HT1080 (cell line): ENCODE results near the gene PPP1R3F. TPM values are rescaled to one million over a fixed set of nuclear protein-coding genes. Genes with fewer than 3 reads are reported as not detected.
A peak's percentile ranks its signal among the peaks of the same experiment; 100 is the strongest.
"Not testable (repeated sequence)": the region's sequence is repeated elsewhere in the genome, so short reads cannot be mapped to it uniquely, and the experiment has no call there.

Source experiments
- DNase-seq: peaks from one replicate; pipeline ENCODE4 v3.0.0-alpha.2; 2015; ENCODE audit warnings: low read depth
- total RNA-seq: library from RNA; depleted of rRNA; stranded (reverse); fragments of >200 nt; shearing (Covaris generic); gene quantifications from 2 replicates; pipeline ENCODE4 v1.2.3, GENCODE V29; 2014; rRNA removed

Gene PPP1R3F
- total RNA-seq, 1 experiment from 2014 or later: 0.53 TPM

DNA sequence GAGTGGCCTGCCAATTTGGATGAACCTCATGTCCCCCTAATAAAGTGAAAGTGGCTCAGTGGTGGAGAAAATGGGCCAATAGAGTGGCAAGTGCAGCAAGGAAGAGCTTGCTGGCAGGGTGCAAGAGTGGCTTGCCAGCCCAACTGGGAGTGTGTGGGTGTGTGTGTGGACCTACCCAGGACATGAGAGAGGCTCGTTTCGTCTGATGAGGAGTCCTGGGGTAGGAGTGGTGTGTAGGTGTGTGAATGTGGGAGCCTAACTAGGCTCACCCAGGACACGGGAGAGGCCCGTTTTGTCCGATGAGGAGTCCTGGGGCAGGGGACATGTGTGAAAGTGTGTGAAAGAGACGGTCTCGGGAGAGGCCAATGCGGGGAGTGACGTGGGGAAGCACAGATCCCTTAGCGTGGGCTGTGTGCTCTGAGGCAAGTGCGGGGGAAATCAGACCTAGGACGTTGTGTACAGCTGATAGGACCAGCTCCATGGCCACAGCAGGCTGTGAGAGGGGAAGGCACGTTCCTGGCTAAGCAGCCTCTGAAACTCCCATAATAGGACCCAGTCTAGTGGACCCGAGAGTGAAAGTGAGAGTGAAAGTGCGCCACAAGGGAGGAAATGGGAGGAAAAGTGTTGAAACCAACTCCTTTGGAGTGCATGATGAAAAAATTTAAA is 39.1 kb downstream of the PPP1R3F start:
- DNase-seq: no peak

- peak; percentile 1 for DNase-seq
Measured at GRCh38 chrX:49309401-49309981, 39.9 kb downstream of the PPP1R3F start.

DNA sequence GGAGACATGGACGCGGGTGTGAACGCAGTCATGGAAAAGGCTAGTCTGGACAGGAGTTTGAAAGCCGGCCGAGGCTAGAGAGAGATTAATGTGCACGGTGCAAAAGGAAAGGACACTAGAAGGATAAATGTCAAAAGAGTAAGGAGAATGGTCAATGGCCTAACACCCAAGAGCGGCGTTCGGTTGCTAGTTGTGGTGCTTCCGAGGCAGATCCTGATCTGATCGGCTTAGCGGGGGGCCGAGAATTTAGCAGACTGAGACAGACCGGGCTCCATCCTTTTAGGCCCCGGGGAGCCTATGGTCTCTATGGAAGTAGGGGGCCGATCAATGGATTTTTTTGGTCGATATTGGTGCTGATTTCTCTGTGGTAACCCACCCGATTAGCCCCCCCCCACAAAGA is 40.8 kb downstream of the PPP1R3F start:
- no peak for DNase-seq

DNA sequence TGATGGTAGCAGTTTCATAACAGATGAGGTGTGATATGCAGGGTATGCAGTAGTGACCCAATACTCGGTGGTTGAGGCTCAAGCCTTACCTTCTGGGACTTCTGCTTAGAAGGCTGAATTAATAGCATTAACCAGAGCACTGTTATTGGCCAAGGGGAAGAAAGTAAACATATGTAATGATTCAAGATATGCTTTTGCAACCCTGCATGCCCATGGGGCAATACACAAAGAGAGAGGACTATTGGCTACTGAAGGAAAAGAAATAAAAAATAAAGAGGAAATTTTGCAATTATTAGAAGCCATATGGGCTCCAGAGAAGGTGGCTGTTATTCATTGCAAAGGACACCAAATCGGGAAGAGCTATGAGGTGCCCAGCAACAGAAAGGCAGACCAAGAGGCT is 42.6 kb downstream of the PPP1R3F start:
- no peak for DNase-seq

DNA sequence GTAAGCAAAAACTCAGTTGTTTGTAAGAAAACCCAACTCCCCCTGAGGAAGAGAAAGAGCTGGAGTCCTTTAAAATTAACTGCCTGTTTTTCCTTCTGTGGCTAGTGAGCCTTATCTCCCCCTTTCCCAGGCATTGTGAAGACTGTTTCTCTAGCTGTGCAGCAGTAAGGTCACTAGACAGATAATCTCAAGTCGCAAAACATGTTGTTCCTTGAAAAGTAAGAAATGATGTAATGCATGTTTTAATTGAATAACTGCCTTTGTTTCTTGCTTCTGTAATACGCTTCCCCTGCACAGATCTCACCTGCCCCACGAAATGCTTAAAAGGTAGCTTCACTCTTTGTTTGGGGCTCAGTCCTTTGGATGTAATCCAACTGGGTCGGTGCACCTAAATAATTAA is 46.5 kb downstream of the PPP1R3F start:
- no peak for DNase-seq

DNA sequence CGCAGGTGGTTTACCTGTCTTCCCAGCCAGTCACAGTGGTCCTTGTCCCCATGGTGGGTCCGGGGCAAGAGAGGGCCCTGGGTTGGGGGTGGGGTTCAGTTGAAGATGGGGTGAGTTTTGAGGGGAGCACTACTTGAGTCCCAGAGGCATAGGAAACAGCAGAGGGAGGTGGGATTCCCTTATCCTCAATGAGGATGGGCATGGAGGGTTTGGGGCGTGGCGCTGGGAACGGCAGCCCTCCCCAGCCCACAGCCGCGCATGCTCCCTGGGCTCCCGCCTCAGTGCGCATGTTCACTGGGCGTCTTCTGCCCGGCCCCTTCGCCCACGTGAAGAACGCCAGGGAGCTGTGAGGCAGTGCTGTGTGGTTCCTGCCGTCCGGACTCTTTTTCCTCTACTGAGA is 52.1 kb downstream of the PPP1R3F start, which contains the start of gene GAGE12J:
Gene GAGE12J, plus strand, starts transcription at position 301 of the 400 bp plus-strand sequence. CDS start 1,157 bp downstream, outside the sequence.
- not testable (repeated sequence) for DNase-seq

DNA sequence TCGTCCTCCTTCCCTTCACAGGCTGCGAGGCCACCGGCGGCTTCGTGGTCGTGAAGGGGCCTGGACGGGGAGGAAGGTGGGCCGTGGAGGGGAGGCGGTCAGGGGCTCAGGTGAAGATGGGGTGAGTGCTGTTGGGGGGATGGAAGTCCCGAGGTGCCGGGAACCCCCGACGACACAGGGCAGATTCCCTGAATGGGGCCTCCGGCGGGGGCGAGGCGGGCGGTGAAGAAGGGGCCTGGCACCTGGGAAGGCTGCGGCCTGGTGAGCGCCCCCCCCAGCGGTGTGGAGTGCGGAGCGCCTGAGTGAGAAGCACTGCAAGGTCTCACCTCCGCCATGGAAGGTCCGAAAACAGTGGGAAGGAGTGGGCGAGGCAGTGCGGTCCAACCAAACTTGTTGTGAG is 52.7 kb downstream of the PPP1R3F start:
- DNase-seq: not testable (repeated sequence)

GRCh38 chrX:49323735-49324134 is 54.1 kb downstream of the PPP1R3F start:
- not testable (repeated sequence) for DNase-seq

- DNase-seq: not testable (repeated sequence)
Measured at GRCh38 chrX:49330421-49330820, 60.8 kb downstream of the PPP1R3F start.

DNA sequence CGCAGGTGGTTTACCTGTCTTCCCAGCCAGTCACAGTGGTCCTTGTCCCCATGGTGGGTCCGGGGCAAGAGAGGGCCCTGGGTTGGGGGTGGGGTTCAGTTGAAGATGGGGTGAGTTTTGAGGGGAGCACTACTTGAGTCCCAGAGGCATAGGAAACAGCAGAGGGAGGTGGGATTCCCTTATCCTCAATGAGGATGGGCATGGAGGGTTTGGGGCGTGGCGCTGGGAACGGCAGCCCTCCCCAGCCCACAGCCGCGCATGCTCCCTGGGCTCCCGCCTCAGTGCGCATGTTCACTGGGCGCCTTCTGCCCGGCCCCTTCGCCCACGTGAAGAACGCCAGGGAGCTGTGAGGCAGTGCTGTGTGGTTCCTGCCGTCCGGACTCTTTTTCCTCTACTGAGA is 61.7 kb downstream of the PPP1R3F start, which contains the start of gene GAGE13:
Gene GAGE13, plus strand, starts transcription at position 301 of the 400 bp plus-strand sequence. CDS start 1,156 bp downstream, outside the sequence.
- DNase-seq: not testable (repeated sequence)

GRCh38 chrX:49331841-49332240 is 62.2 kb downstream of the PPP1R3F start:
- not testable (repeated sequence) for DNase-seq

Other genes starting within 250 kb of the PPP1R3F start
- gene TFE3, start 226.4 kb upstream of the PPP1R3F start, total RNA-seq: 52.6 and 65.8 TPM in 2 replicates
- 0.14 TPM in 1 of 2 replicates, not detected in the other for gene CCDC120, start 210.8 kb upstream of the PPP1R3F start, total RNA-seq
- gene PRAF2, start 195.8 kb upstream of the PPP1R3F start, total RNA-seq: 8.6 and 22.1 TPM in 2 replicates
- gene WDR45, start 189.9 kb upstream of the PPP1R3F start, total RNA-seq: 40.7 and 45.2 TPM in 2 replicates
- 27.6 and 30.2 TPM in 2 replicates for gene GPKOW, start 146.1 kb upstream of the PPP1R3F start, total RNA-seq
- 0.13 TPM in 1 of 2 replicates, not detected in the other for gene MAGIX, start 107.0 kb upstream of the PPP1R3F start, total RNA-seq
- 126 and 199 TPM in 2 replicates for gene PLP2, start 97.9 kb upstream of the PPP1R3F start, total RNA-seq
- 4.3 and 5.6 TPM in 2 replicates for gene PRICKLE3, start 83.4 kb upstream of the PPP1R3F start, total RNA-seq
- gene SYP, start 69.6 kb upstream of the PPP1R3F start, total RNA-seq: 0.23 and 0.70 TPM in 2 replicates
- not detected in 2 replicates for gene CACNA1F, start 36.5 kb upstream of the PPP1R3F start, total RNA-seq
- gene CCDC22, start 34.3 kb upstream of the PPP1R3F start, total RNA-seq: 9.8 and 13.1 TPM in 2 replicates
- not detected in 2 replicates for gene FOXP3, start 5.1 kb upstream of the PPP1R3F start, total RNA-seq
- gene GAGE10, start 33.9 kb downstream of the PPP1R3F start, total RNA-seq: not detected in 2 replicates
- 0.69 TPM in 1 of 2 replicates, not detected in the other for gene GAGE12J, start 52.2 kb downstream of the PPP1R3F start, total RNA-seq
- 9.9 TPM in 1 of 2 replicates, not detected in the other for gene GAGE13, start 61.8 kb downstream of the PPP1R3F start, total RNA-seq